CD4-positive, alpha-beta T cell treated with Interleukin-15 for 1 hour (primary cell): Measurements from ENCODE around the gene SLC15A4.

Experiments
- DNase-seq: peaks from one replicate; pipeline ENCODE4 v3.0.0-alpha.2; 2020

Gene SLC15A4

DNA sequence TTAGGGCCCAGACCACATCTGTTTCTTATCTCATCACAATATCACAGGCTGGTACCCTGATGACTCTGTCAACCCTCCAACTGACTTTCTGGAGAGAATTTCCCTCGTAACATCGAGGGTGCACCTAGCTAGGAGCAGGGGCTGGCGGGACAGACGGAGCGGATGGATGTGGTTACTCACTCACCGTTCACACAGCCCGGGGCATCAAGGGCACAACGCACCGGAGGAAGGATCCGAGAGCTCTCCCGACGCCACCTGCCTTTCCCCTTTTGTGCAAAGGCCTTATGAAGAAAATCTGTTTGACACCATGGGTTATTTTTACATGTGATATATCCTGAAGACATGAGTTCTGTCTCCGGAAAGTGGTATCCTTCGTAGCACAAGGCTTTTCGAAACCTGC lies 31.4 kb downstream of the SLC15A4 start:
- no peak for DNase-seq

GRCh38 chr12:128791395-128792322 lies 32.1 kb downstream of the SLC15A4 start:
- DNase-seq, result peak; percentile 57

DNA sequence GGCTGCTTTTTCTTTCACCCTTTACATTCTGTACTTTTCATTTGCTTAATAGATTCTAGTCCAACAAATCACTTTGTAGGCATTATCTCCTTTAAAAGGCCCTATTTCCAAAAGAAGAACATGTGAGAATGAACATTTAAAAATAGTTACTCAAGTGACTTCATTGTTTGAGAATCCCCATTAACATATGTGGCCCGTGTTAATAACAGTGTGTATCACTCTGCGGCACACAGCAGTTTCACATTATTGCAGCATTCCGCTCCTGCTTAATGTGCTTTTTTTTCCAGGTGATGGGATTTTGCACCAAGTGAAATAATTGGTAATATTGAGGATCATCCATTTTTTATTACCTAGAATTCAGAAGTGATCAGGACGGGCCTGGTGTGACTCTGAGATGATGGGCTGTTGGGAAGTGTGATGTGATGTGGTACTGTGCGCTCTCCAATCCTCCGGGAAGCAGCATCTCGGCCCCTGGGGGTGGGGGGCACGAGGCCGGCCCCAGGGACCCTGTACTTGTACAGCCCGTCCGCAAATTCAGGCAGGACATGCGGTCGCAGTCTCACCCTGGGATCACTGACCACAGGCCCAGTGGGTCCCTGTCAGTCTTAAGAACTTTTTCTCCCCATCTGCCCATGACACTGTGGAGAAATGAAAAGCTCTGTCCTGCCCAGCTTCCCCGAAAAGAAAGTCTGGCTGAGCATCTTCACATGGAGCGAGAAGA lies 32.9 kb downstream of the SLC15A4 start:
- no peak for DNase-seq

DNA sequence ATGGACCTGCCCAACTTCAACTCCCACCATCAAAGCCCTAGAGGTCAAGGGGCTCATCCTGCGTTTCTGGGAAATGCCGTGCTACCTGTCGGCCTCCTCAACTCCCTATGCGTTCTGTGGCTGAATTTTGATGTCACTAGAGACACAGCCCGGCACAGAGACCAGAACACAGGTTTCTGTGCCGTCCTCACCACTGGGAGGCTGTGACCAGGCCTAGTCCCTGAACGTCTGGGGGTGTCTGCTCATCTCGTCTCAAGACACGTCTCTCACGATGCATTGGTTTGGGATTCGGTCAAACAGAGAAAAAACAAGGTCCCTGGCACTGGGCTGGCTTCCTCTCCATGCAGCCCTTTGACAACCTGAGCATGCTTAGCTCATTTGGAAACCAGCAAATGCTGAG lies 33.5 kb downstream of the SLC15A4 start:
- DNase-seq, result no peak

DNA sequence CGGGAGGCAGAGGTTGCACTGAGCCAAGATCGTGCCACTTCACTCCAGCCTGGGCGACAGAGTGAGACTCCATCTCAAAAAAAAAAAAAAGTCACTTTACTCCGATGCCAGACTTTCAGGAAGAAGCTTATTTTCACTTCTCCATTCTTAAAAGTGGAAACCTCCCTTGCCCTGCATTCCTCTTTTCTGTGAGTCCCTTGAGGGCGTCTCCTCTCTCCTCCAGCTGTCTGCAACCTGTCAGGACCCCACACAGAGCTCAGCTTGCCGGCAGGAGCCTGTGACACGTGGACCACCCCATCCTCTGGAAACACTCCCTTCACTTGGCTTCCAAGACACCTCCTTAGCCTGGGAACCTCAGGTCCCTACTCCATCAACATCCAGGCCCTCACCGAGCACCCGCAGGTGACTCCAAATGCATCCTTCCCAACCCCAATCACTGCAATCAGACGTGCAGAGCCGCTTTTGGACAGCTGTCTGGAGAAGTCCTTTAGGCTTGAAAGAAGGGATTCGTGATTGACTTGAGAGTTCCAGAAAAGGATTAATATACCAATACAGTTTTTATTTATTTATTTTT lies 34.3 kb downstream of the SLC15A4 start:
- DNase-seq, result no peak

GRCh38 chr12:128787827-128788226 lies 35.9 kb downstream of the SLC15A4 start:
- DNase-seq, result no peak

DNA sequence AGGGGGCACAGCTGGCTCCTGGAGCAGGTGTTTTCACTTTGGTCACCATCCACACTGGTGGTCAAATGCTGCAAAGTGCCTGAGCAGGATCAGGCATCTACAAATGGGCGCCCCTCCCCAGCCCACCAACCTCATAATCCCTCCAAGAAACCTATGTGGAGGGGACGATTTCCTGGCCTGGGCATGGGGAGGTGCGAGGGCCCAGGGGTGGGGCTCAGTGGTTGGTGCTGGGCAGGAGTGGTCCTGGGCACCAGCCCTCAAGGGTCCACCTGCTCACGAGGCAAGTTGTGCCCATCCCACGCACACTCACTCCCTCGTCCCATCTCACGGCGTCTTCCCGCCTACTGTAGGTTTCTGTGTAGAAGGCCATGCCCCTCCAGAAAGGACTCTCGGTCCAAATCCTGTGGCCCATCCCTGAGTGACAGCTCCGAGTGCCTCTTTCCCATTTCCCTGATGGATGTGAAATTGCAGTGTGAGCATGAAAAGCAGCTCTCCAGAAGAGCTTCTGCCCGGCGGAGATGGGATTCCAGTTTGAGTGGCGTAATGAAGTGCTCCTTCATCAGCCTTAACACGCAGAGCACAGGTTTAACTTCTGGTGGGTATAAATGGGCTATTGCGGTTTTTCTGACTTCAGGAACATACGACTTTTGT lies 36.9 kb downstream of the SLC15A4 start:
- no peak for DNase-seq

GRCh38 chr12:128784030-128784760 lies 39.6 kb downstream of the SLC15A4 start:
- DNase-seq, result no peak

DNA sequence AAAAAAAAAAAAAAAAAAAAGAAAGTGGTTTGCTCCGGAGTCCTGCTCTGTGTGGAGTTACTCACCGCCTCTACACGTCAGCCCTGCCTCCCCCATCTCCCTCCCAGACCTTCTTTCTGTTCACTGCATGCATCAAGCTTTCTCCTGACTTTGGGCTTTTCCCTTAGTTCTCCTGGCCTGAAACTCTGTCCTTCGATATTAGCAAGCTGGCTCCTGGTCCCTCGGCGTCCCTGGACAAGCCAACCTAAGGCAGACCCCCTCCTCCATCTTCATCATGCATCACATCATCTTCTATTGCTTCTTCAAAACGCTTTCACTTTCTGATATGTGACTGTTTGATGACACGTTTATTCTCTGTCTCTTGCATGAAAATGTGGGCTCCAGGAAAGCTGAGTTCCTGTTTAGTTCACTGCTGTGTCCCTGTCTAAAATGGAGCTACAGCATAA lies 40.6 kb downstream of the SLC15A4 start:
- DNase-seq, result peak; percentile 33

DNA sequence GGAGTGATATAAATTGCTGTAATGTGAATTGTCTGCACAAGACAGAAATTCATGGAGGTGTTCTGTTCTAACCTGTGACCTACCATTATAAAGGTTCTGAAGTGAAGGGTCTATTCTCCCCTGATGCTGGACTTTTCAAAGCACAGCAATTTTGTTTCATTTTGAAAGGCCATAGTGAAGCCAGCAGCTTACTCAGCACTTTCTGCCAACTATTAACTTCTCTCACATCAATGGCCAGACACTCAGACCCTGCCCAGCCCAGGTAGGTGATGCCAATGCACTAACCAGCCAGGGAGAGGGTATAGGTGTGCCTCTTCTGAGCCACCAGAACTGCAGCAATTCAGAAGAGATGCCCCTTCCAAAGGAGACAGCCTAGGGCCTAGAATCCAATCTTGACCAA lies 43.9 kb downstream of the SLC15A4 start:
- DNase-seq, result no peak

DNA sequence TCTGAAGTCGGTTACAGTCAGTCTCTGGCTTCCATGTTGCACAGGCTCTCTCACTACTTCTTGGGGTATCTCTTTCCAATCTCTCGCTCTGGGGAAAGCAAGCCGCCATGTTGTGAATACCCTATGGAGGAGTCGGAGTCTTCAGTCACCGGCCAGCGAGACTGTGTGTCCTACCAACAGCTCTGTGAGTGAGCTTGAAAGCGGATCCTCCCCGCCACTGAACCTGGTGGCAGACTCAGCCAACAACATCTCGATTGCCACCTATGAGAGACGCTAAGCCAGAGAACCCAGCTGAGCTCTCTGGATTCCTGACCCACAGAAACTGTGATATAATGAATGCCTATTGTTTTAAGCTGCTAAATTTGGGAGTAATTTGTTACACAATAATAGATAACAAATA lies 51.5 kb downstream of the SLC15A4 start:
- no peak for DNase-seq

DNA sequence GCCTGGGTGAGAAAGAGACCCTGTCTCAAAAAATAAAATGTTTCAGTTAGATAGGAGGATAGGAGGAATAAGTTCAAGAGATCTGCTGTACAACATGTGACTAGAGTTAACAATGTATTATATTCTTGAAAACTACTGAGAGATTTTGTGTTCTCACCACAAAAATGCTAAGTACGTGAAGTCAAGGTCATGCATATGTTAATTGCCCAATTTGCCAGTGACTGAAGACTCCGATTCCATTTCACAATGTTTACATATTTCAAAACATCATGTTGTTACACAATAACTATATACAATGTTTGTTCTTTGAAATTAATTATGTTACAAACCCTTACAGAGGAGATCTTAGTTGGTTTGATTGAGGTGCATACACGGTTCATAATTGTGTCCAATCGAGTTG lies 52.1 kb downstream of the SLC15A4 start:
- DNase-seq, result no peak

- DNase-seq, result no peak
Observed at GRCh38 chr12:128767518-128767917, 56.2 kb downstream of the SLC15A4 start.

DNA sequence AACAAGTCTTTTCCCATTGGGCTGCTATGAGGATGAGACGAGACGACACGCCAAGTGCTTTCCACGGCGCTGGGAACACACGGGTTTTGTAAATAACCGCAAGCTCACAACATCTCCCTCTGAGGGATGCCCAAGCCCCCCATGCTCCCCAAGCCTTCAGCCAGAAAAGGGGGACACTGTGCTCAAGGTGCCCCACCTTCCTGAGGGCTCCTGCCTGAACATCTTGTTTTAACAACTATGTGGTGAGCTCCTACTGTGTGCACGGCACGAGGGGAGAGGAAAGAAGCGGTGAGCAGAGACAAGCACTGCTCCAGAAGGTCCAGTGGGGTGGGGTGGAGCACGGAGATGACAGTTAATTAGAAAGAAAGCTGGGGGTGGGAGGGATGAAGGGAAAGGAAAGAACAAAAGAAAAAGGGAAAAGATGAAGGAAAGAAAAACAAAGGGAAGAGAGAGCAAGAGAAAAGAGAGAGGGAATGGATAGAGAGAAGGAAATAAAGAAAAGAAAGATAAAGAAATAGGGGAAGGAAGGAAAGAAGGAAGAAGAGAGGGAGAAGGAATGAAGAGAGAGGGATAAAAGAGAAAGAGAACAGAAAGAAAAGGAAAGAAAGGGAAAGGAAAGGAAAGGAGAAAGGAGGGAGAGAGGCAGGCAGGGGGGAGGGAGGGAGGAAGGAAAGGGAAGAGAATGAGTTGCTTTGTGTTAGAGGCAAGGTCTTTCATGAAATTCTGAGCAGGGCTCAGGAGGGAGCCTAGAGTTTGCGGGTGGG lies 56.8 kb downstream of the SLC15A4 start:
- no peak for DNase-seq

- peak; percentile 52 for DNase-seq
Observed at GRCh38 chr12:128763395-128763794, 60.4 kb downstream of the SLC15A4 start.

GRCh38 chr12:128761379-128761790 lies 62.4 kb downstream of the SLC15A4 start:
- no peak for DNase-seq

DNA sequence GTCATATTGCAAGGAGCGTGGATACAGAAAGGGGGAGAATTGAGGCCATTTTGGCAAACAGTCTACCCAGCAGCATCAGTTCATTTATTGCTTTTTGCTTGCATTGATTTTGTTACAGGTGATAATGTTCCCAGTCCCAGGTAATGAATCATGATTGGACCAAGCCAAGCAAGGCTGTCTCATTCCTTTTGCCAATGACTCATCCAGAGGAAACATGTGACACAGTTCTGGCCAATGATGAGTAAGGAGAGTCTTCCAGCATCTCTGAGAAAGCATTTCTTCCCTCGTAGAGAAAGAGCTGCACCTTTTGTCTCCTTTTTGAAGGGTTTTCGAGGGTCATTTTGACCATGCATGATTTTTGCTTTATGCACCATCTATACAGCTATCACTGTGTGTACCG lies 68.2 kb downstream of the SLC15A4 start:
- no peak for DNase-seq

DNA sequence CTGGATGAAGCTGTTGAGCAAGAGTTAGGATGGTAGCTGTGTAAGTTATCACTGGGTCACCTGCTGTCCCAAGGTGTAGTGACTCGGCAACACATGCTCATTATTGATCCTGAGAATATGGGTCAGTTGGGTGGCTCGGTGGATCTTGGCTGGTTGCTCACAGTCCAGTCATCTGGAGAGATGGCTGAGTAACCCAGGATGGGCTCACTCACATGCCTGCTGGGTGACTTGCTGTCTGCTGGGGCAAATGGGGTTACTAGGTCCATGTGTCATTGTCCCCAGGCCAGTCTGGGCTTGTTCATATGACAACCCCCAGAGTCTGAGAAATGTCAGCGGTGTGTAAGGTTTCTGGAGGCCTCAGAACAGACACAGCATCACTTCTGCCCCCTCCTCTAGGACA lies 69.5 kb downstream of the SLC15A4 start:
- DNase-seq, result no peak

- DNase-seq, result no peak
Observed at GRCh38 chr12:128753438-128753837, 70.3 kb downstream of the SLC15A4 start.

- no peak for DNase-seq
Observed at GRCh38 chr12:128752386-128752785, 71.4 kb downstream of the SLC15A4 start.

- DNase-seq, result no peak
Observed at GRCh38 chr12:128747441-128747840, 76.3 kb downstream of the SLC15A4 start.
